Endothelial cell (in vitro differentiated cells): Measurements from ENCODE around the gene SHROOM2. TPM values are rescaled to one million over a fixed set of nuclear protein-coding genes. Genes with fewer than 3 reads are reported as not detected.

ENCODE experiments used
- DNase-seq: peaks from one replicate; pipeline ENCODE4 v3.0.0; 2021; ENCODE audit warnings: low spot score
- H3K27ac Mint-ChIP-seq: one replicate; pipeline ENCODE4 v1.8.0; 2021; ENCODE audit warnings: mixed read lengths, inconsistent platforms; ENCODE audit not compliant: unreplicated experiment
- H3K27me3 Mint-ChIP-seq: one replicate; pipeline ENCODE4 v1.8.0; 2021; ENCODE audit warnings: mild to moderate bottlenecking, moderate library complexity, mixed read lengths, inconsistent platforms; ENCODE audit not compliant: unreplicated experiment
- H3K36me3 Mint-ChIP-seq: one replicate; pipeline ENCODE4 v1.8.0; 2021; ENCODE audit warnings: mild to moderate bottlenecking, low read depth, mixed read lengths, inconsistent platforms; ENCODE audit not compliant: unreplicated experiment
- H3K4me1 Mint-ChIP-seq: one replicate; pipeline ENCODE4 v1.8.0; 2021; ENCODE audit warnings: mild to moderate bottlenecking, mixed read lengths, inconsistent platforms; ENCODE audit not compliant: unreplicated experiment
- H3K4me3 Mint-ChIP-seq: one replicate; pipeline ENCODE4 v1.8.0; 2021; ENCODE audit warnings: mild to moderate bottlenecking, mixed read lengths, inconsistent platforms; ENCODE audit not compliant: unreplicated experiment
- H3K9me3 Mint-ChIP-seq: one replicate; pipeline ENCODE4 v1.8.0; 2021; ENCODE audit warnings: mixed read lengths, inconsistent platforms; ENCODE audit not compliant: unreplicated experiment
- total RNA-seq: library from RNA; stranded (reverse); fragmentation: NEBNext Ultra II Directional; extraction: Animal tissue kit (Norgen Biotek cat#: 25700); gene quantifications from one replicate; pipeline ENCODE4 v1.2.1, GENCODE V29; 2021; ENCODE audit not compliant: unreplicated experiment
- TF ChIP-seq, protein P1 (sequence below): fragments of 200-600 bp; sonication (generic); IDR thresholded peaks from one replicate; pipeline ENCODE4 v1.5.0; 2021; ENCODE audit warnings: antibody characterized with exemption; ENCODE audit not compliant: unreplicated experiment

The SHROOM2 gene
- total RNA-seq, 1 donor from 2014 or later = 22.3 TPM

GRCh38 chrX:9835585-9836210, 49.5 kb downstream of the SHROOM2 start:
- H3K4me3 Mint-ChIP-seq = no peak overlapping the region
- peaks cover 7% of the 10 kb centered on the region for H3K27me3 Mint-ChIP-seq
- TF ChIP-seq, protein P1, sequence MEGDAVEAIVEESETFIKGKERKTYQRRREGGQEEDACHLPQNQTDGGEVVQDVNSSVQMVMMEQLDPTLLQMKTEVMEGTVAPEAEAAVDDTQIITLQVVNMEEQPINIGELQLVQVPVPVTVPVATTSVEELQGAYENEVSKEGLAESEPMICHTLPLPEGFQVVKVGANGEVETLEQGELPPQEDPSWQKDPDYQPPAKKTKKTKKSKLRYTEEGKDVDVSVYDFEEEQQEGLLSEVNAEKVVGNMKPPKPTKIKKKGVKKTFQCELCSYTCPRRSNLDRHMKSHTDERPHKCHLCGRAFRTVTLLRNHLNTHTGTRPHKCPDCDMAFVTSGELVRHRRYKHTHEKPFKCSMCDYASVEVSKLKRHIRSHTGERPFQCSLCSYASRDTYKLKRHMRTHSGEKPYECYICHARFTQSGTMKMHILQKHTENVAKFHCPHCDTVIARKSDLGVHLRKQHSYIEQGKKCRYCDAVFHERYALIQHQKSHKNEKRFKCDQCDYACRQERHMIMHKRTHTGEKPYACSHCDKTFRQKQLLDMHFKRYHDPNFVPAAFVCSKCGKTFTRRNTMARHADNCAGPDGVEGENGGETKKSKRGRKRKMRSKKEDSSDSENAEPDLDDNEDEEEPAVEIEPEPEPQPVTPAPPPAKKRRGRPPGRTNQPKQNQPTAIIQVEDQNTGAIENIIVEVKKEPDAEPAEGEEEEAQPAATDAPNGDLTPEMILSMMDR = no peak
- peaks cover 4% of the 10 kb centered on the region for H3K36me3 Mint-ChIP-seq
- DNase-seq = no peak
- H3K4me1 Mint-ChIP-seq = peaks cover 25% of the 10 kb centered on the region
- no peaks in the 10 kb centered on the region for H3K9me3 Mint-ChIP-seq
- no peak overlapping the region for H3K27ac Mint-ChIP-seq

DNA sequence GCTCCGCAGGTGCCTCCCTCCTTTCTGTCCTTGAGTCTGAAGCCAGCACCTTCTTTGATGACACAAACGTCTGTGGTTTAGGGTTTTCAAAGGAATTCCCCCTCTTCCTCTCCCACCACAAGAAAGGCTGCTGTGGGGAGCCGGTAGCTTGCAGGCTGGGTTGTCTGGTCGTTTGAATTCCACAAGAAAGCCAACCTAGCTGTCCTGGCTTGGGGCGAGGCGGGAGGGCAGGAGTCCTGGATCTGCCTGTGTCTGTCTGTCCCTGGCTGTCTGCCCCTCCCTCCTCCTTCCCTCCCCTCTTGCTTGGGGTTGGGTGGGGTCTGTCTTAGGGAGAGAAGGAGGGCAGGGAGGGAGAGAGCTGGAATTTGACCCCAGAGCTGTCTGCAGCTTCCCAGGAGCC, 56.3 kb downstream of the SHROOM2 start:
- Mint-ChIP-seq H3K4me1 (peaks cover 34% of the 10 kb centered on the region), H3K27ac (peak overlapping the region; percentile 80), H3K36me3 (no peaks in the 10 kb centered on the region), H3K27me3 (no peaks in the 10 kb centered on the region), H3K9me3 (no peaks in the 10 kb centered on the region), H3K4me3 (no peak overlapping the region)
- TF ChIP-seq, protein P1 = no peak
- DNase-seq = no peak

GRCh38 chrX:9844936-9845577, 58.8 kb downstream of the SHROOM2 start:
- H3K27me3 Mint-ChIP-seq = no peaks in the 10 kb centered on the region
- no peak for DNase-seq
- no peaks in the 10 kb centered on the region for H3K9me3 Mint-ChIP-seq
- TF ChIP-seq, protein P1 = no peak
- H3K4me3 Mint-ChIP-seq = no peak overlapping the region
- H3K36me3 Mint-ChIP-seq = no peaks in the 10 kb centered on the region
- peaks cover 38% of the 10 kb centered on the region for H3K4me1 Mint-ChIP-seq
- H3K27ac Mint-ChIP-seq = no peak overlapping the region

GRCh38 chrX:9845578-9845952, 59.3 kb downstream of the SHROOM2 start:
- no peak overlapping the region for H3K4me3 Mint-ChIP-seq
- DNase-seq = no peak
- no peak overlapping the region for H3K27ac Mint-ChIP-seq
- H3K36me3 Mint-ChIP-seq = no peaks in the 10 kb centered on the region
- no peaks in the 10 kb centered on the region for H3K9me3 Mint-ChIP-seq
- peaks cover 38% of the 10 kb centered on the region for H3K4me1 Mint-ChIP-seq
- H3K27me3 Mint-ChIP-seq = no peaks in the 10 kb centered on the region
- TF ChIP-seq, protein P1 = no peak

GRCh38 chrX:9846631-9847030, 60.4 kb downstream of the SHROOM2 start:
- Mint-ChIP-seq H3K9me3 (no peaks in the 10 kb centered on the region), H3K36me3 (no peaks in the 10 kb centered on the region), H3K27me3 (no peaks in the 10 kb centered on the region)

More at GRCh38 chrX:9846631-9847030, 60.4 kb downstream of the SHROOM2 start:
- TF ChIP-seq, protein P1 = no peak
- Mint-ChIP-seq H3K4me3 (no peak overlapping the region), H3K4me1 (peaks cover 32% of the 10 kb centered on the region), H3K27ac (no peak overlapping the region)
- DNase-seq = no peak
